RWPE1 (cell line): ENCODE measurements around the gene RPL19.

ENCODE experiments used
- CTCF ChIA-PET: fragments of 350-600 bp; sonication (Branson Sonifier 250); formaldehyde crosslinking; extraction: SDS; loops from one replicate; lab custom pipeline; 2021; lab: Yijun Ruan, JAX
- POLR2A ChIA-PET: fragments of 400-600 bp; formaldehyde crosslinking; extraction: SDS; loops from one replicate; lab custom pipeline; 2020; ENCODE audit warnings: antibody characterized with exemption; ENCODE audit not compliant: low non-redundant PET; lab: Yijun Ruan, JAX
- DNase-seq: peaks from one replicate; pipeline ENCODE4 v3.0.0; 2012; ENCODE audit warnings: low spot score
- H3K27ac ChIP-seq: fragments of 450-650 bp; 2 replicates; pipeline ENCODE4 v1.5.1; 2017
- TF ChIP-seq, protein P1 (sequence below): fragments of 450-650 bp; conservative IDR thresholded peaks from 2 replicates; pipeline ENCODE4 v1.5.1; 2017; ENCODE audit warnings: low read depth, mild to moderate bottlenecking

Gene RPL19

DNA sequence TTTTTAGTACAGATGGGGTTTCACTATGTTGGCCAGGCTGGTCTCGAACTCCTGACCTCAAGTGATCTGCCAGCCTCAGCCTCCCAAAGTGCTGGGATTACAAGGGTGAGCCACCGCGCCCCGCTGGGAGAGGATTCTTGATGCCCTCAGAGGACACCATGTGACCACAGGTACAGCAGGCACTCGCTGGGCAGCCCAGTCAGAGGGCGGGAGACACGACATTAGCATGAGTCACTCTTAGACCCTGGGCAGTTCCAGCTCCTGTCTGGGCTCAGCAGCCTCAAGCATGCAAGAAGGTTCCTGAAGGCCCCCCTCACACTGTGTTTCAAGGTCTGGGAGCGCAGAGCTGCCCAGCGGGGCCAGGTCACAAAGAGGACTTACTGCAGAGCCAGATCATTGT is 13.8 kb downstream of the RPL19 start:
- DNase-seq, result peak; percentile 53
- TF ChIP-seq, protein P1, sequence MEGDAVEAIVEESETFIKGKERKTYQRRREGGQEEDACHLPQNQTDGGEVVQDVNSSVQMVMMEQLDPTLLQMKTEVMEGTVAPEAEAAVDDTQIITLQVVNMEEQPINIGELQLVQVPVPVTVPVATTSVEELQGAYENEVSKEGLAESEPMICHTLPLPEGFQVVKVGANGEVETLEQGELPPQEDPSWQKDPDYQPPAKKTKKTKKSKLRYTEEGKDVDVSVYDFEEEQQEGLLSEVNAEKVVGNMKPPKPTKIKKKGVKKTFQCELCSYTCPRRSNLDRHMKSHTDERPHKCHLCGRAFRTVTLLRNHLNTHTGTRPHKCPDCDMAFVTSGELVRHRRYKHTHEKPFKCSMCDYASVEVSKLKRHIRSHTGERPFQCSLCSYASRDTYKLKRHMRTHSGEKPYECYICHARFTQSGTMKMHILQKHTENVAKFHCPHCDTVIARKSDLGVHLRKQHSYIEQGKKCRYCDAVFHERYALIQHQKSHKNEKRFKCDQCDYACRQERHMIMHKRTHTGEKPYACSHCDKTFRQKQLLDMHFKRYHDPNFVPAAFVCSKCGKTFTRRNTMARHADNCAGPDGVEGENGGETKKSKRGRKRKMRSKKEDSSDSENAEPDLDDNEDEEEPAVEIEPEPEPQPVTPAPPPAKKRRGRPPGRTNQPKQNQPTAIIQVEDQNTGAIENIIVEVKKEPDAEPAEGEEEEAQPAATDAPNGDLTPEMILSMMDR, result no peak
- peak overlapping the region; percentile 78 for H3K27ac ChIP-seq
- ChIA-PET CTCF (interaction anchor here (0.6 to 1.9 kb wide), 2 partner anchors 20 to 31 kb away, joined by 3 to 6 read pairs; no protein-coding TSS in a partner anchor), POLR2A (no interaction called here)

GRCh38 chr17:39217734-39218369 is 17.8 kb downstream of the RPL19 start:
- ChIA-PET POLR2A (no interaction called here), CTCF (interaction anchor here (0.6 to 0.8 kb wide), 3 partner anchors 27 to 1808 kb away, joined by 3 to 5 read pairs (median 3); no protein-coding TSS in a partner anchor)
- no peak overlapping the region for H3K27ac ChIP-seq

DNA sequence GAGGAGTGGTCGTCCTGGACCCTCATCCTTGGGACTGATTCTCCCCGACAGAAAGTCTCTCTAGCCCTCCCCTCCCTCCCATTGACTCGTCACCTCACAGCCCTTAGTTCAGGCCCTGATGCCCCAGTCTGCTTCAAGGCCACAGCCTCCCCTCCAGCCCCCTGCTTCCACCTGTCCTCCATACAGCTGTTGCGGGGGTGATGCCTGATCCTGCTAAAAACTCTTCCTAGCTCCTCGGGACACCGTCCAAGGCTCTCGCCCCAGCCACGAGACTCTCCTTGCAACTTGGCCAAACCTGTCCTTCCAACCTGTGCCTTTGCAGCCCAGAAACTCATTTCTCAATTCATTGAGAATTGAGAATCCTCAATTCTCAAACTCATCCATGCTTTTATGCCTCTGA is 18.8 kb downstream of the RPL19 start:
- TF ChIP-seq, protein P1, result no peak
- CTCF ChIA-PET, result interaction anchor here (0.5 to 0.7 kb wide), 4 partner anchors 25 to 246 kb away, joined by 3 to 4 read pairs (median 4); no protein-coding TSS in a partner anchor
- DNase-seq, result no peak
- POLR2A ChIA-PET, result no interaction called here
- H3K27ac ChIP-seq, result no peak overlapping the region

More at GRCh38 chr17:39217734-39218369, 17.8 kb downstream of the RPL19 start:
- TF ChIP-seq, protein P1, result no peak
- no peak for DNase-seq

GRCh38 chr17:39219647-39220154 is 19.6 kb downstream of the RPL19 start:
- TF ChIP-seq, protein P1, result no peak
- no peak overlapping the region for H3K27ac ChIP-seq
- no peak for DNase-seq
- CTCF ChIA-PET, result no interaction called here
- POLR2A ChIA-PET, result no interaction called here

DNA sequence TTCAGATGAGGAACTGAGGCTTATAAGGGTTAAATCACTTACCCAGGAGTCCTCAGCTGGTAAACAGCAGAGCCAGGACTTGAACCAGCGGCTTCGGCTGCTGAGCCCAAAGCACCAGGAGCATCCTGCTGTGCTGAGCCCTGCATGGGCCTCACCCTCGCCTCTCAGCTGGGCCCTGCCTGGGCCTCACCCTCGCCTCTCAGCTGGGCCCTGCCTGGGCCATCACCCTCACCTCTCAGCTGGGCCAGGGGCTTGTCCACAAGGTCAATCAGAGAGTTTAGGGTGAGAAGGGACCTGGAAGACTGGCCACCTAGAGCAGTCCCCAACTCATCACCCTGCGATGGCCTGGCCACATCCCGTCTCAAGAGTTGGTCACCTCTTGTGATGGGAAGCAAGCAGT is 21.5 kb downstream of the RPL19 start:
- no peak for DNase-seq
- H3K27ac ChIP-seq, result no peak overlapping the region; the same call in 1 of the 2 replicates
- ChIA-PET POLR2A (no interaction called here), CTCF (no interaction called here)
- TF ChIP-seq, protein P1, result no peak

- H3K27ac ChIP-seq, result no peak overlapping the region; the same call in 1 of the 2 replicates
- no peak for DNase-seq
- POLR2A ChIA-PET, result no interaction called here
- CTCF ChIA-PET, result interaction anchor here (0.6 kb wide), 1 partner anchor 20 kb away, joined by 3 read pairs; no protein-coding TSS in a partner anchor
- TF ChIP-seq, protein P1, result no peak
These were observed 22.1 kb downstream of the RPL19 start for GRCh38 chr17:39222151-39222550.
